T-cell (primary cell): ENCODE measurements around the gene KRT79. TPM values are rescaled to one million over a fixed set of nuclear protein-coding genes. Genes with fewer than 3 reads are reported as not detected.
"Not testable (repeated sequence)": the region's sequence is repeated elsewhere in the genome, so short reads cannot be mapped to it uniquely, and the experiment has no call there.

Experiments used
- ATAC-seq, 4 experiments: fragments of 200-7000 bp in 3 of 4; fragments of 150-1000 bp in 1 of 4; cut with Tn5 transposase; replicated peaks in 1 of 4; 1 replicate in 3 of 4; 2 replicates in 1 of 4; pipeline ENCODE4 v1.10.0; 2021; ENCODE audit warnings: moderate library complexity in 3 of 4, mild to moderate bottlenecking in 2 of 4, moderate number of reproducible peaks in 1 of 4
- CTCF ChIA-PET, 2 donors: fragments of 300-600 bp; sonication (Branson Sonifier 250); formaldehyde crosslinking; loops; one replicate each; lab custom pipeline; 2022; ENCODE audit warnings: antibody characterized with exemption in 2 of 2; lab: Charles Lee
- POLR2A ChIA-PET, 2 donors: fragments of 300-600 bp; sonication (Branson Sonifier 250); formaldehyde crosslinking; loops; one replicate each; lab custom pipeline; 2022; ENCODE audit warnings: antibody characterized with exemption in 2 of 2; lab: Charles Lee
- DNase-seq, 35 experiments: peaks; one replicate each; pipeline versions ENCODE4 v3.0.0 to v3.0.0-alpha.2; 2013 to 2023
- H3K27ac ChIP-seq: one replicate; pipeline ENCODE4 v1.5.1; 2013; ENCODE audit warnings: low read length
- H3K27me3 ChIP-seq, 2 experiments: replicated peaks in 1 of 2; 1 replicate in 1 of 2; 2 replicates in 1 of 2; pipeline versions ENCODE4 v1.6.1 to v1.7.0; 2013; ENCODE audit warnings: low read length in 1 of 2, mixed read lengths in 1 of 2; ENCODE audit not compliant: control insufficient read depth in 2 of 2, insufficient read depth in 2 of 2; ENCODE audit errors: extremely low read depth in 1 of 2
- H3K36me3 ChIP-seq, 2 donors: 1 replicate in 1 of 2; 2 replicates in 1 of 2; pipeline versions ENCODE4 v1.6.1 to v1.7.0; 2013; ENCODE audit warnings: low read length in 1 of 2; ENCODE audit not compliant: control insufficient read depth in 2 of 2, insufficient read depth in 1 of 2; ENCODE audit errors: extremely low read depth in 1 of 2
- H3K4me1 ChIP-seq, 2 experiments: 1 replicate in 1 of 2; 2 replicates in 1 of 2; pipeline versions ENCODE4 v1.6.1 to v1.7.0; 2013; ENCODE audit warnings: low read length in 2 of 2, mixed read lengths in 1 of 2; ENCODE audit not compliant: insufficient read depth in 2 of 2, control insufficient read depth in 1 of 2; ENCODE audit errors: extremely low read depth in 1 of 2
- H3K4me3 ChIP-seq, 2 donors: 1 replicate in 1 of 2; 2 replicates in 1 of 2; pipeline versions ENCODE4 v1.5.1 to v1.7.0; 2013; ENCODE audit warnings: mild to moderate bottlenecking in 2 of 2, low read length in 1 of 2, moderate library complexity in 1 of 2; ENCODE audit not compliant: control insufficient read depth in 1 of 2; ENCODE audit errors: extremely low read depth in 1 of 2
- H3K9me3 ChIP-seq: 2 replicates; pipeline ENCODE4 v1.7.0; 2013
- H3K27ac Mint-ChIP-seq, 2 donors: one replicate each; pipeline ENCODE4 v1.8.0; 2020 to 2021; ENCODE audit warnings: mild to moderate bottlenecking in 2 of 2, mixed read lengths in 2 of 2
- H3K27me3 Mint-ChIP-seq, 2 donors: one replicate each; pipeline ENCODE4 v1.8.0; 2021 to 2022; ENCODE audit warnings: mixed read lengths in 2 of 2
- H3K36me3 Mint-ChIP-seq: one replicate; pipeline ENCODE4 v1.8.0; 2021; ENCODE audit warnings: mixed read lengths
- H3K4me1 Mint-ChIP-seq, 3 donors: one replicate each; pipeline ENCODE4 v1.8.0; 2020 to 2022; ENCODE audit warnings: mixed read lengths in 3 of 3, mild to moderate bottlenecking in 1 of 3
- H3K4me3 Mint-ChIP-seq, 3 donors: one replicate each; pipeline ENCODE4 v1.8.0; 2020 to 2022; ENCODE audit warnings: mild to moderate bottlenecking in 3 of 3, mixed read lengths in 3 of 3, moderate library complexity in 3 of 3
- H3K9me3 Mint-ChIP-seq, 3 donors: one replicate each; pipeline ENCODE4 v1.8.0; 2020 to 2022; ENCODE audit warnings: mixed read lengths in 3 of 3
- WGBS: methylation state at CpG from one replicate; pipeline ENCODE4 v1.1.5; 2013; ENCODE audit warnings: missing lambda C conversion rate; ENCODE audit not compliant: insufficient coverage; 5-methylcytosine and 5-hydroxymethylcytosine counted together
- total RNA-seq, 35 experiments: library from RNA in 6 of 35; stranded (reverse) in 6 of 35; fragments of 120-200 nt in 1 of 35; gene quantifications; one replicate each; pipeline versions ENCODE4 v1.2.1 to v1.2.4 and lab custom pipeline; 2013 to 2026

KRT79 gene
- total RNA-seq, 5 donors from 2014 or later (not counting 1 experiment from before 2014, with no cell fraction given) = 0.28 TPM; not detected in 4

DNA sequence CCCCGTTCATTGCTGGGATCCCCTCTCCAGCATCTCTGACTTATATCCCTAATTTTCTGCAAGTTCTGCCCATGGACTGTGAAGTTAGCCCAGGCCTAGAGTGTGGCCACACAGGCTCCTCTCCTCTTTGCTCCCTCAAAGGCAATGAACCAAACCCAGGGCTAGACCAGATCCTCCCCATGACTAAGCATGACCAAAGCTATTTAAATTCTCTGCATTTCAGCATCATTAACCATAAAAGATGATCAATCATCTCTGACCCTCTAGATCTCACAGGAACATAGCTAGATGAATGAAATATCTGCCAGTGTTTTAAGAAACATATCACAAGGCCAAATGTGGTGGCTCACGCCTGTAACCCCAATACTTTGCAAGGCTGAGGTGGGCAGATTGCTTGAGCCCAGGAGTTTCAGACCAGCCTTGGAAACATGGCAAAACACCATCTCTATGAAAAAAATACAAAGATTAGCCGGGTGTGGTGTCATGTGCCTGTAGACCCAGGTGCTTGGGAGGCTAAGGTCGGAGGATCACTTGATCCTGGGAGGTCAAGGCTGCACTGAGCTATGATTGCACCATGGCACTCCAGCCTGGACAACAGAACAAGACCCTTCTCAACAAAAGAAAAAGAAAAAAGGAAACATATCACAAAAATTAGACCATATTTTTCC lies 36.0 kb downstream of the KRT79 start:
- Histone ChIP-seq H3K4me1 (no peaks in the 10 kb centered on the region), H3K27ac (no peak overlapping the region), H3K36me3 (no peaks in the 10 kb centered on the region), H3K4me3 (no peak overlapping the region), H3K9me3 (no peaks in the 10 kb centered on the region), H3K27me3 (peaks cover 0 to 8% of the 10 kb centered on the region in 2 experiments)
- Mint-ChIP-seq H3K27me3 (no peaks in the 10 kb centered on the region), H3K36me3 (no peaks in the 10 kb centered on the region), H3K27ac (no peak overlapping the region), H3K4me3 (no peak overlapping the region), H3K4me1 (peaks cover 0 to 9% (median 3%) of the 10 kb centered on the region in 3 donors), H3K9me3 (no peaks in the 10 kb centered on the region)
- ATAC-seq = no peak
- CTCF ChIA-PET = no interaction called here
- no peak for DNase-seq
- POLR2A ChIA-PET = no interaction called here
- WGBS = 73% methylated on average over 3 of the region's 4 CpGs

DNA sequence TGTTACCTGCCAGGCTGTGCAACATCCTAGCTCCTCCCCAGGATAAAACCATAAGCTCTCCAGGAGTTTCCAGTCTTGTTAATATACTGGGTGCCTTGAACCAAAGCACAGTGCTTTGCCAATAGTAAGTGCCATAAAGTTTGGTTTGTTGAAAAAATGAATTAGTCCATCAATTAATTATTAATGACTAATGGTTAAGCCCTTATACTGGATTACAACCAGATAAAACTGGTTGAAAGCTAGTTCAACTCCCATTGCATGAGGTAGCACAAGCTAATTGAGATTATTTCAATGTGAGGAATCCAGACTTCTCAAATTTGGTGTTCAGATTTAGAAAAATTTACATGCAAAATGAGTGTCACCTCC lies 36.6 kb downstream of the KRT79 start:
- H3K4me1 Mint-ChIP-seq = peaks cover 0 to 9% (median 3%) of the 10 kb centered on the region in 3 donors
- no peaks in the 10 kb centered on the region for H3K9me3 ChIP-seq
- DNase-seq (no peak), ATAC-seq (no peak)
- no peaks in the 10 kb centered on the region for H3K9me3 Mint-ChIP-seq
- ChIA-PET CTCF (no interaction called here), POLR2A (no interaction called here)
- no peaks in the 10 kb centered on the region for H3K27me3 Mint-ChIP-seq
- peaks cover 0 to 8% of the 10 kb centered on the region in 2 experiments for H3K27me3 ChIP-seq
- H3K4me1 ChIP-seq = no peaks in the 10 kb centered on the region
- no peak overlapping the region for H3K27ac ChIP-seq
- H3K36me3 ChIP-seq = no peaks in the 10 kb centered on the region
- H3K27ac Mint-ChIP-seq = no peak overlapping the region
- no peak overlapping the region for H3K4me3 Mint-ChIP-seq
- H3K4me3 ChIP-seq = no peak overlapping the region
- H3K36me3 Mint-ChIP-seq = no peaks in the 10 kb centered on the region

DNA sequence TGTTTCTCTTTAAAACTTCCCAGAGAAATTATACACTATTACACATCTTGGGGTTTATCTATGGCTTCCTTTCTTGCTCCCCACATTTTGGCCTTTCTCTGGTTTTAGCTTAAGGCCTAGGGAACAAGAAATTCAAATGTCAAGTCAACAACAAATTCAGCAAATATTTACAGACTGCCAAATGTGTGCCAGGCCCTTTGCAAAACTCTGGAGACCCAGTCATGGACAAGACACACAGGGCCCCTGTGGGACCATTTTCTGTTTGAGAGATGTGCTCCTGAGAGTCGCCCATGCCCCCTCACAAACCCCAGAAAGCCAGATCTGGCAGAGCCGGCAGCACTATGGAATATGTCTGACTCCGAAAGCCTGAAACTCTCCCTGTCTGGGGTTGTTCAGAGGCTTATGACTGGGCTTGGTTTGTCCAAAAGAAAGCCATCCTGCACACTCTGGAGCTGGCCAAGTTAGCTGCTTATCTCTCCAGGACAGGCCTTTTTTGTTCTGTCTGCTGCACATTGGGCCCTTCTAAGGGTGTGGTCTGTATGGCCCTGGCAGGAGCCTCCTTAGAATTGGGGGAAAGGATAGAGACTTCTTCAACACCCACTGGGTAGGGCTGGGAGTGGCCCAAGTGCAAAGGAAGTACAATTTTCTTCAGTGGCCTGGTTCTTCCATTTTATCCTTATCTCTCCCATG lies 37.1 kb downstream of the KRT79 start:
- peaks cover 0 to 9% (median 3%) of the 10 kb centered on the region in 3 donors for H3K4me1 Mint-ChIP-seq
- no peaks in the 10 kb centered on the region for H3K4me1 ChIP-seq
- WGBS = 100% methylated on average over 1 of the region's 3 CpGs
- H3K27me3 Mint-ChIP-seq = no peaks in the 10 kb centered on the region
- no peak overlapping the region for H3K27ac Mint-ChIP-seq
- H3K4me3 Mint-ChIP-seq = no peak overlapping the region
- ATAC-seq = no peak
- no peak for DNase-seq
- ChIA-PET POLR2A (interaction anchor here in 1 of 2 donors (0.6 kb wide), 1 partner anchor 34 kb away, joined by 3 read pairs; no protein-coding TSS in a partner anchor), CTCF (no interaction called here)
- H3K36me3 Mint-ChIP-seq = no peaks in the 10 kb centered on the region
- H3K27ac ChIP-seq = no peak overlapping the region
- no peaks in the 10 kb centered on the region for H3K9me3 Mint-ChIP-seq
- peaks cover 0 to 8% of the 10 kb centered on the region in 2 experiments for H3K27me3 ChIP-seq
- no peaks in the 10 kb centered on the region for H3K36me3 ChIP-seq
- no peaks in the 10 kb centered on the region for H3K9me3 ChIP-seq
- H3K4me3 ChIP-seq = no peak overlapping the region

- no peak overlapping the region for H3K27ac ChIP-seq
- Mint-ChIP-seq H3K9me3 (no peaks in the 10 kb centered on the region), H3K36me3 (no peaks in the 10 kb centered on the region), H3K27me3 (peaks cover 2 to 4% of the 10 kb centered on the region in 2 donors), H3K27ac (no peak overlapping the region), H3K4me1 (peaks cover 0 to 9% (median 3%) of the 10 kb centered on the region in 3 donors), H3K4me3 (no peak overlapping the region)
- peaks cover 0 to 11% of the 10 kb centered on the region in 2 experiments for H3K27me3 ChIP-seq
- H3K4me3 ChIP-seq = no peak overlapping the region
- no peaks in the 10 kb centered on the region for H3K4me1 ChIP-seq
- no CpG with 5 or more reads among the region's 3 CpGs for WGBS
- DNase-seq (no peak), ATAC-seq (no peak)
- no peaks in the 10 kb centered on the region for H3K9me3 ChIP-seq
- H3K36me3 ChIP-seq = no peaks in the 10 kb centered on the region
- ChIA-PET POLR2A (interaction anchor here in 1 of 2 donors (0.6 kb wide), 1 partner anchor 35 kb away, joined by 3 read pairs; no protein-coding TSS in a partner anchor), CTCF (no interaction called here)
Observed at GRCh38 chr12:52796429-52796794, 37.7 kb downstream of the KRT79 start.

GRCh38 chr12:52795694-52796428 lies 38.2 kb downstream of the KRT79 start, which contains the start of gene KRT3:
Gene KRT3, minus strand, starts transcription at chr12:52796117. Its CDS starts 75 bp downstream, at chr12:52796042.
- no peaks in the 10 kb centered on the region for H3K9me3 Mint-ChIP-seq
- no peak for ATAC-seq
- peaks cover 0 to 14% of the 10 kb centered on the region in 2 experiments for H3K27me3 ChIP-seq
- no peak for DNase-seq
- no peak within 1 kb of the TSS for H3K27ac Mint-ChIP-seq
- no peak within 1 kb of the TSS for H3K4me3 Mint-ChIP-seq
- H3K4me1 ChIP-seq = no peaks in the 10 kb centered on the region
- ChIA-PET CTCF (no interaction called here), POLR2A (no interaction called here)
- 90% methylated on average over 14 of the region's 17 CpGs for WGBS
- no peak within 1 kb of the TSS for H3K27ac ChIP-seq
- H3K9me3 ChIP-seq = no peaks in the 10 kb centered on the region
- H3K36me3 Mint-ChIP-seq = no peaks in the 10 kb centered on the region
- no peaks in the 10 kb centered on the region for H3K36me3 ChIP-seq
- peaks cover 2 to 4% of the 10 kb centered on the region in 2 donors for H3K27me3 Mint-ChIP-seq
- H3K4me1 Mint-ChIP-seq = peaks cover 0 to 9% (median 3%) of the 10 kb centered on the region in 3 donors
- no peak within 1 kb of the TSS for H3K4me3 ChIP-seq

DNA sequence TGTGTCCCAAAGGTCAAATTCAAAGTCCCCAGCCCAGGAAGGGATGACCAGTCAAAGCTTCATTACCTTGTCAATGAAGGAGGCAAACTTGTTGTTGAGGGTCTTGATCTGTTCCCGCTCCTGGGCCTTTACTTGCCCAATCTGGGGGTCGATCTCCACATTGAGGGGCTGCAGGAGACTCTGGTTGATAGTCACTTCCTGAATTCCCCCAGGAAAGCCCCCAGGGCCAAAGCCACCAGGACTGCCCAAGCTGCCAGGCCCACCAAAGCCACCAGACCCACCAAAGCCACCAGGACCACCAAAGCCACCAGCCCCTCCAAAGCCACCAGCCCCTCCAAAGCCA lies 38.8 kb downstream of the KRT79 start:
- H3K36me3 ChIP-seq, CTCF ChIA-PET, H3K4me1 Mint-ChIP-seq, POLR2A ChIA-PET, H3K36me3 Mint-ChIP-seq, DNase-seq, ATAC-seq, H3K4me3 Mint-ChIP-seq, H3K4me1 ChIP-seq, H3K27me3 Mint-ChIP-seq, H3K4me3 ChIP-seq, H3K9me3 Mint-ChIP-seq, H3K27ac Mint-ChIP-seq, H3K9me3 ChIP-seq, H3K27ac ChIP-seq: not testable (repeated sequence)
- WGBS = 83% methylated on average over 2 of the region's 2 CpGs
- peaks cover 0 to 17% of the 10 kb centered on the region in 2 experiments for H3K27me3 ChIP-seq
